GM12878 (cell line): ENCODE measurements around the gene TM9SF4.

Source experiments
- BHLHE40 ChIP-seq, 2 experiments: fragments of 450-650 bp in 1 of 2; IDR thresholded peaks; 2 replicates each; pipeline ENCODE4 v1.6.1; 2011 to 2017; ENCODE audit warnings: low read depth in 2 of 2, borderline replicate concordance in 1 of 2, improper control_type of control experiment in 1 of 2, low read length in 1 of 2, mild to moderate bottlenecking in 1 of 2
- CEBPB ChIP-seq, 2 experiments: fragments of 150-350 bp in 1 of 2; IDR thresholded peaks; 2 replicates each; pipeline ENCODE4 v1.6.1; 2012 to 2014; ENCODE audit warnings: low read depth in 2 of 2, low read length in 2 of 2, borderline replicate concordance in 1 of 2, inconsistent platforms in 1 of 2
- USF2 ChIP-seq: IDR thresholded peaks from 2 replicates; pipeline ENCODE4 v1.6.1; 2011; ENCODE audit warnings: low read depth, low read length, improper control_type of control experiment, borderline replicate concordance

- TF ChIP-seq USF2: no peak
- no peak for TF ChIP-seq BHLHE40 (IDR thresholded peaks at IDR 0.05; ENCODE audit: borderline replicate concordance in 1 of 2, low read depth in 2 of 2, low read length in 1 of 2)
- no peak for TF ChIP-seq CEBPB (IDR thresholded peaks at IDR 0.05; ENCODE audit: borderline replicate concordance in 1 of 2, low read depth in 2 of 2, low read length in 2 of 2)
Observed at GRCh38 chr20:32160341-32160740, 50.8 kb downstream of the TM9SF4 start.
